Subcutaneous adipose tissue (tissue), 4 donors: Measurements from ENCODE around the gene OXSM. TPM values are rescaled to one million over a fixed set of nuclear protein-coding genes. Genes with fewer than 3 reads are reported as not detected.

ENCODE experiments used
- CTCF ChIP-seq: fragments of 450-650 bp; IDR thresholded peaks from one replicate; pipeline ENCODE4 v1.5.1; 2016; ENCODE audit warnings: low read depth, mild to moderate bottlenecking, control low read depth, antibody characterized with exemption, moderate library complexity
- total RNA-seq, 4 donors: library from RNA; depleted of rRNA; stranded (reverse); fragments of >200 nt; gene quantifications; one replicate each; pipeline ENCODE4 v1.1.0, GENCODE V29; 2016

Gene OXSM
- total RNA-seq, 4 donors from 2014 or later, result 5.2 to 9.2 (median 7.0) TPM

DNA sequence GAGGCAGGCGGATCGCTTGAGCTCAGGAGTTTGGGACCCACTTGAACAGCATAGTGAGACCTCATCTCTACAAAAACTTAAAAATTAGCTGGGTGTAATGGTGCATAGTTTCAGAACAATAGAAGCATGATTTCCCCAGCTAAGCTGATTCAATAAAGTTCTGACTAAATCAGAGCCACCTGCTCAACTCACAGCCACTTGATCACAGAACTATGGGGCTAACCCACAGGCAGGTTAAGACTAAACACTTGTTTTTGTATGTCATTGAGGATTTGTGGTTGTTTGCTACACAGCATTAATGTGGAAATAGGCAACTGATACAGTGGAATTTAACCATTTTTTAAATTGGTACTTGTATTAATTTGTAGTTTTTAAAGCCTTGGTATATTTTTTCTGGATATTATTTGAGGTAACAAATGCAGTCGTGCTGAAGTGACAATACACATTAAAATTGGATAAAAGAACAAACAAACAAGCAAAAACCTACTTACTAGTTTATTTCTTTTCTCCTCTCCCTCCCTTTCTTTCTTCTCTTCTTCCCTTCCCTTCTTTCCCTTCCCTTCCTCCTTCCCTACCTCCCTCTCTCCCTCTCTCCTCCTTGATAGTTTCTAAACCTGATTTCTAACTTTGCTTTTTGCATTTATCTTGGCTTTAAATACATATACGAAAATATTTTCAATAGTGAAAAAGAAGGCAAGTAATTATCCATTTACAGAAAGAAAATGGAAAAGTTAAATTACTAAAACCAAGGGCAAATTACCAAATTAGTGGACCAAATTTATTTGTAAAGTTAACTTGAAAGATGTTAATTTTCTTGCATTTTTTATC is 32.1 kb downstream of the OXSM start:
- TF ChIP-seq CTCF, result no peak

DNA sequence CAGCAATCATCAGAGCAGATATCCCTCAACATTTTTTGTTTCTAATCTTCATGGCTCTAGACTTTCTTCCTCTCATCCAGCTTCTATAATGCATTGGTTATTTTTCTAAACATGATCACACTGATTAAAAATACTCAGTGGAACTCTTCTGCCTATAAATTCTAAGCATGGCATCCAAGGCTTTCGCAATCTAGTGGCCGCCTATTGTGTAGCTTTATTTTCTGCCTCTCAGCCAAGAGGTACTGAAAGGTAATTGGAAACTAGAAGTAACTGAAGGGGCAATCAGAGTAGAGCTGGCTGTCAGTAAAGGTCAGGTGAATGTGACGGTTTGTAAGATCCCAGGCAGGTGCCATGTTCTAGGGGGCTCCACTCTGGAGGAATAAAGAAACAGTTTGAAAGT is 33.4 kb downstream of the OXSM start:
- no peak for TF ChIP-seq CTCF

DNA sequence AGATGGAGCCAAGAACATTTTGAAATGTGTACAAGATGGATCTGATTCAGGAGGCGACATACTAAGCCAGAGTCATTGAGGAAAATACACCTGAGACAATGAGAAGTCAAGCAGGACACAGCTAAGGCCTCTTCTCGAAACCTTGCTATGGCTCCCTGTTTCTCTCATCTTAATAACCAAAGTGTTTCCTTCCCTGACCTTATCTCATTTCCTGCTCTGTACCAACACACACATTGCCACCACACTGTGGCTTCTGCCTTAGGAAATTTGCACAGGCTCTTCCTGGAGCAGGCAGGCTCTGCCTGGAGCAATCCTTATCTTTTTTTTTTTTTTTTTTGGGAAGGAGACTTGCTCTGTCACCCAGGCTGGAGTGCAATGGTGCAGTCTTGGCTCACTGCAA is 36.6 kb downstream of the OXSM start:
- TF ChIP-seq CTCF, result no peak

GRCh38 chr3:25830373-25831280 is 40.7 kb downstream of the OXSM start:
- no peak for TF ChIP-seq CTCF

DNA sequence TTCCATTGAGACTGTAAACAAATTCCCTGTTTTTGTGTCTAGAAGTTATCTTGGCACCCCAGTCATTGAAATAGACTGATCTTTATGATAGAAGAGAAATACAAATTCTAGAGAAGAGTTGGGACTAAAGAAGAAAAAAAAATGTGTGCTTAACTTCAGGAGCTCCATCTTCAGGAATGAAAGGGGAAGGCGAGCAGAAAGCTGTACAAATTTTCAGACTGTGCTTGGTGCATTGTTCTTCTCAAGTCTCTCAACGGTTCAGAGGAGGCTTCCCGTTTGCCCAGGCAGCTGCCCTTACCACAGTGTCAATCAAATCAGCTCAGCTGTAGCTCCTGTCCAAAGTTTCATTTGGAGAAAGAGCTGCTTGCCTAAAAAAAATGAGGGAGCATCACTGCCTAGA is 41.7 kb downstream of the OXSM start:
- no peak for TF ChIP-seq CTCF

- no peak for TF ChIP-seq CTCF
Observed at GRCh38 chr3:25834346-25834745, 44.5 kb downstream of the OXSM start.

DNA sequence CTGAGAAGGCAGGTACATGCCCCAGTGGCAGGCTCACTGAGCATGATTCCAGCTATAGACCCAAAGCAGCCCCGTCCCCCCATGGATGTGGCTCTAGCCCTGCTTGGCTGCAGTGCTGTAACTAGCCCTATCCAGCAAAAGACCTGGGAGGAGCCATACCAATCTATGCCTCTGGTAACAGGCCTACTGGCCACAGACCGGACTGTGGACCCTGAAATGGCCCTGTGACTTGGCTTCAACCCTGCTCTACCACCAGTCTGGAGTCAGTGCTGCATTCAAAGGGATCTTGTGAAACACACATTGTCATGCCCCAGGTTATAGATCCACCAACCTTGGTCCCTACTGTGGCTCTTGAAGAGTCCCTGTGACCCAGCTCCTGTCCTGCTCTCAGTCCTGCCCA is 46.7 kb downstream of the OXSM start:
- TF ChIP-seq CTCF, result no peak
